ENCODE data around the gene EFS. TPM values are rescaled to one million over a fixed set of nuclear protein-coding genes. Genes with fewer than 3 reads are reported as not detected.

The EFS gene
- total RNA-seq, 1 donor from 2014 or later = 15.2 TPM

DNA sequence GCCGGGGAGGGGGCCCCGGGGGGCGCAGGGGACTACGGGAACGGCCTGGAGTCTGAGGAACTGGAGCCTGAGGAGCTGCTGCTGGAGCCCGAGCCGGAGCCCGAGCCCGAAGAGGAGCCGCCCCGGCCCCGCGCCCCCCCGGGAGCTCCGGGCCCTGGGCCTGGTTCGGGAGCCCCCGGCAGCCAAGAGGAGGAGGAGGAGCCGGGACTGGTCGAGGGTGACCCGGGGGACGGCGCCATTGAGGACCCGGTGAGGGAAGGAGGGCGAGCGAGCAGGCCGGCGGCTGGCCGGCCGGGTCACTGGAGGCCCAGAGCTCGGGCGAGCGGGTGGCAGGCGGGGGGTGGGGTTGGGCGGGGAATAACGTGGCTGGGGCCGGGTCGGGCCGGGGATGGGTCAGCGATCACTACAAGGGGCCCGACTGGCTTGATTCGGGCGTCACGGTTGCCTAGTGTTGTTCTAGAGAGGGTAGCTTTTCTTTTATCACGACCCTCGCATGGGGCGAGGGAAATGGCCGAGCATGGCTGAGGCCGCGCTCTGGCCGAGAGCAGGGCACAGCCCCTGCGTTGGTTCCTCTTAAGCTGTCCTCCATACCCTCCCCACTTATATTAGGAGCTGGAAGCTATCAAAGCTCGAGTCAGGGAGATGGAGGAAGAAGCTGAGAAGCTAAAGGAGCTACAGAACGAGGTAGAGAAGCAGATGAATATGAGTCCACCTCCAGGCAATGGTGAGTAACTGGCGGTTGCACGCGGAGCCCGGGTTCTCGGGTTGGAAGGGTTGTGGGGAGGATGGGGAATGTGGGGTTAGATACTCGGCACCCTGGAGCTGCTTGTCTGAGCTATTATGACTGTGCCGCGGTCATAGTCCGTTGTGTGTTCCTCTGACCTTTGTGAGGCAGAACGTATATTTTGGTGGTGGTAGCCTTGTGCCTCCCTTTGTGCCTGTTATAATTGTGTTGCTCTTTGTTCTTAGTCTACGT lies 43.1 kb downstream of the EFS start:
- TF ChIP-seq, protein P1, sequence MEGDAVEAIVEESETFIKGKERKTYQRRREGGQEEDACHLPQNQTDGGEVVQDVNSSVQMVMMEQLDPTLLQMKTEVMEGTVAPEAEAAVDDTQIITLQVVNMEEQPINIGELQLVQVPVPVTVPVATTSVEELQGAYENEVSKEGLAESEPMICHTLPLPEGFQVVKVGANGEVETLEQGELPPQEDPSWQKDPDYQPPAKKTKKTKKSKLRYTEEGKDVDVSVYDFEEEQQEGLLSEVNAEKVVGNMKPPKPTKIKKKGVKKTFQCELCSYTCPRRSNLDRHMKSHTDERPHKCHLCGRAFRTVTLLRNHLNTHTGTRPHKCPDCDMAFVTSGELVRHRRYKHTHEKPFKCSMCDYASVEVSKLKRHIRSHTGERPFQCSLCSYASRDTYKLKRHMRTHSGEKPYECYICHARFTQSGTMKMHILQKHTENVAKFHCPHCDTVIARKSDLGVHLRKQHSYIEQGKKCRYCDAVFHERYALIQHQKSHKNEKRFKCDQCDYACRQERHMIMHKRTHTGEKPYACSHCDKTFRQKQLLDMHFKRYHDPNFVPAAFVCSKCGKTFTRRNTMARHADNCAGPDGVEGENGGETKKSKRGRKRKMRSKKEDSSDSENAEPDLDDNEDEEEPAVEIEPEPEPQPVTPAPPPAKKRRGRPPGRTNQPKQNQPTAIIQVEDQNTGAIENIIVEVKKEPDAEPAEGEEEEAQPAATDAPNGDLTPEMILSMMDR (conservative IDR thresholded peaks at IDR 0.05; ENCODE audit: low read depth, low read length) = no peak
- peak overlapping the region; percentile 97 for H3K4me3 ChIP-seq (ENCODE audit: low read depth, low read length)
- no peak for DNase-seq (ENCODE audit: low read depth)

DNA sequence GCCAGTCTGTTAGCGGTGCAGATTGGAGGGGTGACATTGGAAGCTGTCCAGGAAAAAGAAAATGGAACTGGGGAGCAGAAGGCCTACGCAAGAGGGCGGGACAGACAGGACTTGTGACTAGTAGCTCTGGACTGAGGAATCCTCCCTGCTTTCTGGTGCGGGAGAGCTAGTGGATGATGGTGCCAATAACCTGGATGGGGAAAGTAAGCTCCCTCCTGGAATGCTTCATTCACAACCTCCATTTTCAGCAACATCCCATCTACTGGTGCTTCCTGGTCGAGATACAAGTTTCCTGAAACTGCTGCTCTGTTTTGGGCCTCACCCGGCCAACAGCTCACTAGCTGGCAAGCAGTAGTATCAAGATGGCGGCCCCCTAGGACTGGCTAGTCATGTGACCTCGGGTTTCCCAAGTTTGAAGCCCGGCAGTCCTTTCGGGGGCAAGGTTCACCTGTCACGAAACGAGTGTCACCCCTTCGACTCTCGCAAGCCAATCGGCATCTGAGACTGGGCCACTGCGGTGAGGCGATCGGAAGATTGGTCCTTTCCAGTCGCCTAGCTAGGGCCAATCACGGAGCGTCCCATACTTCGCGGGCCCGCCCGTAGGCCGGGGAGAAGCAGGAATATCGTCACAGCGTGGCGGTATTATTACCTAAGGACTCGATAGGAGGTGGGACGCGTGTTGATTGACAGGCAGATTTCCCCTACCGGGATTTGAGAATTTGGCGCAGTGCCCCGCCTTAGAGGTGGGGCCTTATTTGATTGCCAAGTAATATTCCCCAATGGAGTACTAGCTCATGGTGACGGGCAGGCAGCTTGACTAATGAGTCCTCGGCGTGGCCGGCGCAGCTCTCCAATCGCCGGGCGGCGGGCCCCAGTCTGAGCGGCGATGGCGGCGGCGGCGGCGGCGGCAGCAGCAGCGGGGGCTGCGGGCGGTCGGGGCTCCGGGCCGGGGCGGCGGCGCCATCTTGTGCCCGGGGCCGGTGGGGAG lies 44.1 kb downstream of the EFS start, which contains the start of gene PABPN1:
Gene PABPN1 (plus strand): TSS at position 874 of the 988 bp plus-strand sequence. CDS start 13 bp downstream, at position 887.
- TF ChIP-seq, protein P1 (conservative IDR thresholded peaks at IDR 0.05; ENCODE audit: low read depth, low read length) = no peak
- peak; percentile 99 for DNase-seq (ENCODE audit: low read depth)

DNA sequence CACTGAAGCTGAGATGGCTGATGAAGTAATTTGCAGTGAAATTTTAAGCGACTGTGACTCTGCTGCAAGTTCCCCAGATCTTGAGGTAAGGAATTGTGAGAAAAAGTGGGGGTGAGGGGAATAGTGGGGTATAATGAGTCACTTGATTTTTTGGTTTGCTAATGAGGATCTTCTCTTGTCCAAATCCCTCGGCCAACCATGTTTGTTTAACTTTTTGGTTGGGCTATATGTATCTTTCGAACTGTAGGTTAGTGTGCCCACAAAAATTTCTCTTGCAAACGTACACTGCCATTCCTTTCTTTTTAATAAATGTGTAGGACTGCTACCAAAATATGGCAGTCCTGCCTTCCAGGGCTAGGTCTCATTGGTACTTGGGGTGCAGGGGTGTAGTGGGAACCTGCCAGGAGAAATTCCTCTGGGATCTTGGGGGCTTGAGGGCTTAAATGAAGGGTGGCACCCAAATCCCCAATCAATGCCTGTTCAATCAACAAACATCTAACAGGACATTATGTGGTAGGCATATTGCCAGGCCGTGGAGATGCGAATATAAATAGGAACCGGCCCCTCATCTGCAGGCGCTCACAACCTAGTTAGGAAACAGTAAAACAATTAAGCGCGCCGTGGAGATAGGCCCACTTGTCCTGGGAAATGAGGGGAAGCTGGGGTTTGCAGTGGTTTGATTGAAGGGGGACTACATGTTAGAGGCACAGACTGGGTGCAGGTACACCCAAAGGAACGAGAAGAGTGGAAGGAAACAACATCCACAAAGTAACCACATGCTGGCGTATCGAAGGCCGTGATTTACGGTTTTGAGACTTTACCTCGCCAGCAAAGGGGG lies 45.0 kb downstream of the EFS start:
- H3K4me3 ChIP-seq (ENCODE audit: low read depth, low read length) = peak overlapping the region; percentile 54
- no peak for DNase-seq (ENCODE audit: low read depth)
- TF ChIP-seq, protein P1 (conservative IDR thresholded peaks at IDR 0.05; ENCODE audit: low read depth, low read length) = no peak

More for the DNA sequence above, 44.1 kb downstream of the EFS start, which contains the start of gene PABPN1:
- H3K4me3 ChIP-seq (ENCODE audit: low read depth, low read length) = peak within 1 kb of the TSS; percentile 97

DNA sequence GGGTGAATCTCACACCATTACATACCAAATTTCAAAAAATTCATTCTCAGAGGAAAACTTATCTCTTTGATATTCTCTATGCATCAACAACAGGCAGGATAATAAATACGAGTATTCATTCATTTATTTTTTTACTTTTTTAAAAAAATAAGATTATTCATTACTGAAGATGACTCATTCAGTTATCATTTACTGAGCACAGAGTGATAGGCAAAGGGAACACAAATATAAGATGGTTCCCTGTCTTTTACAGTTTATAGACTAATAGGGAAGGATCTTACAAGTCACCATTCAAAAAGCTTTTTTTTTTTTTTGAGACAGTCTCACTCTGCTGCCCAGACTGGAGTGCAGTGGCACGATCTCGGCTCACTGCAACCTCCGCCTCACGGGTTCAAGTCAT lies 48.7 kb downstream of the EFS start:
- no peak overlapping the region for H3K4me3 ChIP-seq (ENCODE audit: low read depth, low read length)
- DNase-seq (ENCODE audit: low read depth) = no peak
- TF ChIP-seq, protein P1 (conservative IDR thresholded peaks at IDR 0.05; ENCODE audit: low read depth, low read length) = no peak

DNA sequence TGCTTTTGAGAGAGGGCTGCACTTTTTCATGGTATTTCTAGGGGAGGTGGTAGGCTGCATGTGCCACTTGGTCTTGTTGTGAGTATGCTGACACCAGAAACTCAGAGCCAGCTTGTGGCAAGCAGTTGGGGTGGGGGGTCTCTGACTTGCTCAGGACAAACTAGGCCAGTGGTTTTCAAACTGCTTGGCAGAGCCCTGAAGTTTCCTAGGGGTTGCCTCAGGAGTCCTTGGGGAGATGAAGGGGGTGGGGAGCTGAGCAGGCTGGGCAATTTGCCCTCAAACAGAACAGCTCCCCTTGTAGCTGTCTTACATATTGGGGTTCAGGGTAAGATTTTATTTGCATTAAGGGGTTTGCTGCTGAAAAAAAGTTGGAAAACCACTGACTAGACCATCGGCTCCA lies 54.4 kb downstream of the EFS start:
- no peak overlapping the region for H3K4me3 ChIP-seq (ENCODE audit: low read depth, low read length)
- DNase-seq (ENCODE audit: low read depth) = no peak
- TF ChIP-seq, protein P1 (conservative IDR thresholded peaks at IDR 0.05; ENCODE audit: low read depth, low read length) = no peak

All from epithelial cell of proximal tubule (primary cell).